ENCODE data around the gene FAM170B.

DNA sequence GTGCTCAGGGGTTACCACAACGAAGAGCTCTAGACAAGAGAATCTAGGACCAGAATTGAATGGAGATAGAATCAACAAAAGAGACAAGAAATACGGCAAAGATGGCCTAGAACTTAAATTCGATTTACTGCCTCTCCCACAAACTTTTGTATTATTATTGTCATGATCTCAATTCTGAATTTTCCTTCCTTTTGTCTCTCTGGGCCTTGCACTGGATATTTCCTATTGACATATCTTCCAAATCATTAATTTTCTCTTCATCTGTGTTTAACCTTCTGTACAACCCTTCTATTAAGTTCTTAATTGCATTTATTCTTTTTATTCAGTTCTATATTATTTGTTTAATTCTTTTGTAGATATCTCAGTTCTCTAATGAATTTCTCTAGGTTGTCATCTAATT is 46.9 kb downstream of the FAM170B start:
- TF ChIP-seq EZH2 (IDR thresholded peaks at IDR 0.05; ENCODE audit: low read depth): no peak
- TF ChIP-seq, protein P1, sequence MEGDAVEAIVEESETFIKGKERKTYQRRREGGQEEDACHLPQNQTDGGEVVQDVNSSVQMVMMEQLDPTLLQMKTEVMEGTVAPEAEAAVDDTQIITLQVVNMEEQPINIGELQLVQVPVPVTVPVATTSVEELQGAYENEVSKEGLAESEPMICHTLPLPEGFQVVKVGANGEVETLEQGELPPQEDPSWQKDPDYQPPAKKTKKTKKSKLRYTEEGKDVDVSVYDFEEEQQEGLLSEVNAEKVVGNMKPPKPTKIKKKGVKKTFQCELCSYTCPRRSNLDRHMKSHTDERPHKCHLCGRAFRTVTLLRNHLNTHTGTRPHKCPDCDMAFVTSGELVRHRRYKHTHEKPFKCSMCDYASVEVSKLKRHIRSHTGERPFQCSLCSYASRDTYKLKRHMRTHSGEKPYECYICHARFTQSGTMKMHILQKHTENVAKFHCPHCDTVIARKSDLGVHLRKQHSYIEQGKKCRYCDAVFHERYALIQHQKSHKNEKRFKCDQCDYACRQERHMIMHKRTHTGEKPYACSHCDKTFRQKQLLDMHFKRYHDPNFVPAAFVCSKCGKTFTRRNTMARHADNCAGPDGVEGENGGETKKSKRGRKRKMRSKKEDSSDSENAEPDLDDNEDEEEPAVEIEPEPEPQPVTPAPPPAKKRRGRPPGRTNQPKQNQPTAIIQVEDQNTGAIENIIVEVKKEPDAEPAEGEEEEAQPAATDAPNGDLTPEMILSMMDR (conservative IDR thresholded peaks at IDR 0.05): no peak
